ENCODE results near the gene HOXC11.

DNA sequence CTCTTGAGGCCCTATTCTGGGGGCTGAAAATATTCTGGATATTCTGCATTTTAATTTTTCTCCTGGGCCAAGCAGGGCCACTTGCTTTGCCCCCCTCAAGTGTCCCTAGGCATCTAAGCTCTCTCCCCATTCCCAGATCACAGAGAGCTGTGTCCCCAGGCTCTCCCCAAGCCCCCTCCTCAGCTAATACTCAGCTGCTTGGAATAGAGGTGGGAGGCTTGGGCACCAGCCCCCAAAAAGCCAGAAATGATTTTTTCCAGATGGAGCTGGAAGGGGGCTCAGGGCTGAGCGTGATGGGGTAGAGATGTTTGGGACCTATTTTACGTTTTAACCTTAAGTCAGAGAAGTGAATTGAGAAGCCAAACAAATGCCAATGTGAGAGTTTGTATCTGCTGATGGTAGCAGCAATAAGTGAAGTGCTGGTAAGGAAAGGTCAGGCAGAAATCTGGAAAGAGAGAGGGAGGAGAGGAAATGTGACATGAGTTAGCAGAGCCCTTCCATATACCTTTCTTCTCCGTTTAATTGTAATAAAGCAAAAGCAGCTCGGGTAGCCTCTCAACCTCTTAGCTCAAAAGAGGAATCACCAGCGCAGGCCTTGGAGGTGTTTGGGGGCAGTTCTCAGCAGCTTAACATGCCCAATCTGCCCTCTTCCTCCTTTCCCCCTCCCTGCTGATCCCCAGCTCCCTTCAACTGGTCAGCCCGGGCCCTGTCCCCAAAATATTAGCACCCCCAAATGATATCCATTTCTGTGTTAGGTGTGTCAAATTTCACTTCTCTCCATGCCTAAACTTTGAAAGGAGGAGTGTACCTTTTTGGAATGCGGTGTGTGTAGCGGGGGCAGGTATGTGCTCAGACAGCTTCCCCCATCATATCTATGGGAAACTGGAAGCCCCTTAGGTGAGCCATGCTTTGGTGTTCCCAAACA is 50.3 kb downstream of the HOXC11 start:
- TF ChIP-seq YY1 (IDR thresholded peaks at IDR 0.05; ENCODE audit: insufficient read depth, insufficient read length), result no peak
- no peak for TF ChIP-seq ZNF274 (IDR thresholded peaks at IDR 0.05; ENCODE audit: low read depth, low read length)
